WTC11 (cell line): ENCODE measurements around the gene FAM20C. TPM values are rescaled to one million over a fixed set of nuclear protein-coding genes. Genes with fewer than 3 reads are reported as not detected.

Experiments used
- ATAC-seq: fragments of 200-7000 bp; cut with Tn5 transposase; 2 replicates; pipeline ENCODE4 v1.10.0; 2021; ENCODE audit warnings: mild to moderate bottlenecking, moderate library complexity
- CTCF ChIA-PET: fragments of 300-600 bp; sonication (Branson Sonifier 250); formaldehyde crosslinking; loops from one replicate; lab custom pipeline; 2021; ENCODE audit warnings: antibody characterized with exemption; lab: Charles Lee
- POLR2A ChIA-PET: fragments of 350-600 bp; sonication (Branson Sonifier 250); formaldehyde crosslinking; loops from one replicate; lab custom pipeline; 2021; ENCODE audit warnings: antibody characterized with exemption; lab: Charles Lee
- DNase-seq: peaks from one replicate; pipeline ENCODE4 v3.0.0; 2021; ENCODE audit warnings: low spot score
- H3K27ac Mint-ChIP-seq: 2 replicates; pipeline ENCODE4 v1.8.0; 2021; ENCODE audit warnings: mixed read lengths
- H3K27me3 Mint-ChIP-seq: 2 replicates; pipeline ENCODE4 v1.8.0; 2021; ENCODE audit warnings: low read depth, mild to moderate bottlenecking, moderate library complexity, mixed read lengths
- H3K36me3 Mint-ChIP-seq: 2 replicates; pipeline ENCODE4 v1.8.0; 2021; ENCODE audit warnings: mixed read lengths
- H3K4me1 Mint-ChIP-seq: 2 replicates; pipeline ENCODE4 v1.8.0; 2022; ENCODE audit warnings: mixed read lengths
- H3K4me3 Mint-ChIP-seq: 2 replicates; pipeline ENCODE4 v1.8.0; 2021; ENCODE audit warnings: mild to moderate bottlenecking, moderate library complexity, mixed read lengths
- H3K9me3 Mint-ChIP-seq: 2 replicates; pipeline ENCODE4 v1.8.0; 2021; ENCODE audit warnings: mixed read lengths
- ELF4 ChIP-seq: sonication (generic); formaldehyde crosslinking; IDR thresholded peaks from 2 replicates; pipeline ENCODE4 v1.8.1; 2022; ENCODE audit warnings: low read depth, mild to moderate bottlenecking, moderate library complexity, missing genetic modification reagents
- ESRRA ChIP-seq: sonication (generic); formaldehyde crosslinking; IDR thresholded peaks from 2 replicates; pipeline ENCODE4 v1.8.1; 2022; ENCODE audit warnings: mild to moderate bottlenecking, missing genetic modification reagents, borderline replicate concordance
- FOXJ3 ChIP-seq: sonication (generic); formaldehyde crosslinking; IDR thresholded peaks from 2 replicates; pipeline ENCODE4 v1.9.0; 2021; ENCODE audit warnings: missing genetic modification reagents, mild to moderate bottlenecking, borderline replicate concordance
- GABPB1 ChIP-seq: sonication (generic); formaldehyde crosslinking; IDR thresholded peaks from 2 replicates; pipeline ENCODE4 v1.8.1; 2023; ENCODE audit warnings: mild to moderate bottlenecking, missing genetic modification reagents
- JAZF1 ChIP-seq: fragments of 250-450 bp; sonication (Bioruptor Pico); IDR thresholded peaks from 2 replicates; pipeline ENCODE4 v1.9.0; 2021; ENCODE audit warnings: moderate library complexity, mild to moderate bottlenecking, inconsistent platforms
- OVOL2 ChIP-seq: fragments of 250-450 bp; sonication (Bioruptor Pico); IDR thresholded peaks from 2 replicates; pipeline ENCODE4 v1.9.0; 2021; ENCODE audit warnings: mild to moderate bottlenecking, borderline replicate concordance
- PRRX2 ChIP-seq: fragments of 250-450 bp; sonication (Bioruptor Pico); IDR thresholded peaks from 2 replicates; pipeline ENCODE4 v1.8.0; 2021; ENCODE audit warnings: mild to moderate bottlenecking
- RELA ChIP-seq: sonication (generic); formaldehyde crosslinking; IDR thresholded peaks from 2 replicates; pipeline ENCODE4 v1.8.1; 2022; ENCODE audit warnings: missing genetic modification reagents, mild to moderate bottlenecking, borderline replicate concordance
- SMAD4 ChIP-seq: sonication (generic); formaldehyde crosslinking; IDR thresholded peaks from 2 replicates; pipeline ENCODE4 v1.8.0; 2022; ENCODE audit warnings: mild to moderate bottlenecking, missing genetic modification reagents
- TCF7 ChIP-seq: sonication (generic); formaldehyde crosslinking; IDR thresholded peaks from 2 replicates; pipeline ENCODE4 v1.8.0; 2022; ENCODE audit warnings: mild to moderate bottlenecking, low read depth, missing genetic modification reagents, moderate library complexity
- TEAD1 ChIP-seq: sonication (generic); formaldehyde crosslinking; IDR thresholded peaks from 2 replicates; pipeline ENCODE4 v1.8.0; 2022; ENCODE audit warnings: mild to moderate bottlenecking, missing genetic modification reagents
- TP53 ChIP-seq: sonication (generic); formaldehyde crosslinking; IDR thresholded peaks from 2 replicates; pipeline ENCODE4 v1.8.1; 2023; ENCODE audit warnings: mild to moderate bottlenecking, missing genetic modification reagents
- ZNF317 ChIP-seq: sonication (generic); formaldehyde crosslinking; IDR thresholded peaks from 2 replicates; pipeline ENCODE4 v1.8.1; 2023; ENCODE audit warnings: low read depth, mild to moderate bottlenecking, moderate library complexity, missing genetic modification reagents, borderline replicate concordance
- total RNA-seq: library from RNA; stranded (reverse); gene quantifications from 3 replicates; pipeline ENCODE4 v1.2.3, GENCODE V29; 2021
- TF ChIP-seq, protein P1 (sequence below): sonication (generic); formaldehyde crosslinking; IDR thresholded peaks from 2 replicates; pipeline ENCODE4 v1.8.1; 2022; ENCODE audit warnings: low read depth, missing genetic modification reagents, borderline replicate concordance
- TF ChIP-seq, protein P2 (sequence below): sonication (generic); formaldehyde crosslinking; conservative IDR thresholded peaks from 2 replicates; pipeline ENCODE4 v1.8.1; 2022; ENCODE audit warnings: mild to moderate bottlenecking, missing genetic modification reagents
- TF ChIP-seq, protein P3 (sequence below): fragments of 250-450 bp; sonication (Bioruptor Pico); IDR thresholded peaks from 2 replicates; pipeline ENCODE4 v1.8.0; 2021; ENCODE audit warnings: mild to moderate bottlenecking
- TF ChIP-seq, protein P4 (sequence below): sonication (generic); formaldehyde crosslinking; IDR thresholded peaks from 2 replicates; pipeline ENCODE4 v1.8.1; 2023; ENCODE audit warnings: mild to moderate bottlenecking, missing genetic modification reagents, borderline replicate concordance
- TF ChIP-seq, protein P5 (sequence below): sonication (generic); formaldehyde crosslinking; IDR thresholded peaks from 2 replicates; pipeline ENCODE4 v1.8.1; 2022; ENCODE audit warnings: mild to moderate bottlenecking, missing genetic modification reagents, moderate library complexity, borderline replicate concordance
- TF ChIP-seq, protein P6 (sequence below): sonication (generic); formaldehyde crosslinking; IDR thresholded peaks from 2 replicates; pipeline ENCODE4 v1.8.0; 2022; ENCODE audit warnings: mild to moderate bottlenecking, missing genetic modification reagents

The FAM20C gene
- total RNA-seq, 1 experiment from 2014 or later, result 64.9 TPM

DNA sequence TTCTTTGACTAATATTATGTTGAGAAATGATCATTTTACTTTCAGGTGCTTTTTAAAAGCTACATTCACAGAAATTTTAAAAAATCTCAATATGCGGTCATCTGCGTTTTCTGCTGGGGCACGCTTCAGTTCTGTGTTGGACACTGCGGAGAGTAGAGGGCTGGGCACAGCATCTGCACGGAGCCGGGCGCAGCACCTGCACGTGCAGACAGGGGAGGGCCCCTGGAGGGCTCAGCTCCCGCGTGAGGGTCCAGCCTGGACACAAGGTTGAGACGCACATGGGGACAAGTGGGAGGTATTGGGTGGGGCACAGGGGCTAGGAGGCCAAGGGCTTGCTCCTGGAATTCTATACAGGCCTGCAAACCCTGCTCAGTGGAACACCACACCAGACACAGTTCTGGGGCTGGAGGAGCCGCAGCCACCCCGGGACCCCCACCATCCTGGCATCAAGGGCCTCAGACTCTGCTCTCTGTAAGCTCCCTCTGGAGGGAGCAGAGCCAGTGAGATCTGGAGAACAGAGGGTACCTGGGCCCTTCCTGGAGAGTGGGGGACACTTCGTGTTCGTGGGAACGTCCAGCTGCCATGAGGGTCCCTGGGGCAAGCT, 20.4 kb upstream of the FAM20C start:
- Mint-ChIP-seq H3K4me3 (no peak overlapping the region), H3K27me3 (no peaks in the 10 kb centered on the region), H3K9me3 (no peaks in the 10 kb centered on the region), H3K36me3 (no peaks in the 10 kb centered on the region), H3K27ac (no peak overlapping the region; the same call in 1 of the 2 replicates), H3K4me1 (peaks cover 3% of the 10 kb centered on the region)
- ChIA-PET POLR2A (no interaction called here), CTCF (interaction anchor here (0.6 to 1.4 kb wide), 5 partner anchors 16 to 1540 kb away, joined by 3 to 6 read pairs (median 3); no protein-coding TSS in a partner anchor)
- DNase-seq, result no peak
- TF ChIP-seq, protein P1, sequence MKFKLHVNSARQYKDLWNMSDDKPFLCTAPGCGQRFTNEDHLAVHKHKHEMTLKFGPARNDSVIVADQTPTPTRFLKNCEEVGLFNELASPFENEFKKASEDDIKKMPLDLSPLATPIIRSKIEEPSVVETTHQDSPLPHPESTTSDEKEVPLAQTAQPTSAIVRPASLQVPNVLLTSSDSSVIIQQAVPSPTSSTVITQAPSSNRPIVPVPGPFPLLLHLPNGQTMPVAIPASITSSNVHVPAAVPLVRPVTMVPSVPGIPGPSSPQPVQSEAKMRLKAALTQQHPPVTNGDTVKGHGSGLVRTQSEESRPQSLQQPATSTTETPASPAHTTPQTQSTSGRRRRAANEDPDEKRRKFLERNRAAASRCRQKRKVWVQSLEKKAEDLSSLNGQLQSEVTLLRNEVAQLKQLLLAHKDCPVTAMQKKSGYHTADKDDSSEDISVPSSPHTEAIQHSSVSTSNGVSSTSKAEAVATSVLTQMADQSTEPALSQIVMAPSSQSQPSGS (CRISPR knock-in tag), result no peak
- TF ChIP-seq, protein P2, sequence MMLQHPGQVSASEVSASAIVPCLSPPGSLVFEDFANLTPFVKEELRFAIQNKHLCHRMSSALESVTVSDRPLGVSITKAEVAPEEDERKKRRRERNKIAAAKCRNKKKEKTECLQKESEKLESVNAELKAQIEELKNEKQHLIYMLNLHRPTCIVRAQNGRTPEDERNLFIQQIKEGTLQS (CRISPR knock-in tag), result no peak
- TF ChIP-seq JAZF1 (CRISPR knock-in tag) (no peak), OVOL2 (CRISPR knock-in tag) (no peak), ELF4 (CRISPR knock-in tag) (no peak), FOXJ3 (no peak), SMAD4 (CRISPR knock-in tag) (no peak), TP53 (CRISPR knock-in tag) (no peak), TCF7 (CRISPR knock-in tag) (no peak), GABPB1 (CRISPR knock-in tag) (no peak), ZNF317 (CRISPR knock-in tag) (no peak), RELA (no peak), ESRRA (no peak), PRRX2 (CRISPR knock-in tag) (no peak), TEAD1 (CRISPR knock-in tag) (no peak)
- TF ChIP-seq, protein P3, sequence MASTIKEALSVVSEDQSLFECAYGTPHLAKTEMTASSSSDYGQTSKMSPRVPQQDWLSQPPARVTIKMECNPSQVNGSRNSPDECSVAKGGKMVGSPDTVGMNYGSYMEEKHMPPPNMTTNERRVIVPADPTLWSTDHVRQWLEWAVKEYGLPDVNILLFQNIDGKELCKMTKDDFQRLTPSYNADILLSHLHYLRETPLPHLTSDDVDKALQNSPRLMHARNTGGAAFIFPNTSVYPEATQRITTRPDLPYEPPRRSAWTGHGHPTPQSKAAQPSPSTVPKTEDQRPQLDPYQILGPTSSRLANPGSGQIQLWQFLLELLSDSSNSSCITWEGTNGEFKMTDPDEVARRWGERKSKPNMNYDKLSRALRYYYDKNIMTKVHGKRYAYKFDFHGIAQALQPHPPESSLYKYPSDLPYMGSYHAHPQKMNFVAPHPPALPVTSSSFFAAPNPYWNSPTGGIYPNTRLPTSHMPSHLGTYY, result no peak
- TF ChIP-seq, protein P4, sequence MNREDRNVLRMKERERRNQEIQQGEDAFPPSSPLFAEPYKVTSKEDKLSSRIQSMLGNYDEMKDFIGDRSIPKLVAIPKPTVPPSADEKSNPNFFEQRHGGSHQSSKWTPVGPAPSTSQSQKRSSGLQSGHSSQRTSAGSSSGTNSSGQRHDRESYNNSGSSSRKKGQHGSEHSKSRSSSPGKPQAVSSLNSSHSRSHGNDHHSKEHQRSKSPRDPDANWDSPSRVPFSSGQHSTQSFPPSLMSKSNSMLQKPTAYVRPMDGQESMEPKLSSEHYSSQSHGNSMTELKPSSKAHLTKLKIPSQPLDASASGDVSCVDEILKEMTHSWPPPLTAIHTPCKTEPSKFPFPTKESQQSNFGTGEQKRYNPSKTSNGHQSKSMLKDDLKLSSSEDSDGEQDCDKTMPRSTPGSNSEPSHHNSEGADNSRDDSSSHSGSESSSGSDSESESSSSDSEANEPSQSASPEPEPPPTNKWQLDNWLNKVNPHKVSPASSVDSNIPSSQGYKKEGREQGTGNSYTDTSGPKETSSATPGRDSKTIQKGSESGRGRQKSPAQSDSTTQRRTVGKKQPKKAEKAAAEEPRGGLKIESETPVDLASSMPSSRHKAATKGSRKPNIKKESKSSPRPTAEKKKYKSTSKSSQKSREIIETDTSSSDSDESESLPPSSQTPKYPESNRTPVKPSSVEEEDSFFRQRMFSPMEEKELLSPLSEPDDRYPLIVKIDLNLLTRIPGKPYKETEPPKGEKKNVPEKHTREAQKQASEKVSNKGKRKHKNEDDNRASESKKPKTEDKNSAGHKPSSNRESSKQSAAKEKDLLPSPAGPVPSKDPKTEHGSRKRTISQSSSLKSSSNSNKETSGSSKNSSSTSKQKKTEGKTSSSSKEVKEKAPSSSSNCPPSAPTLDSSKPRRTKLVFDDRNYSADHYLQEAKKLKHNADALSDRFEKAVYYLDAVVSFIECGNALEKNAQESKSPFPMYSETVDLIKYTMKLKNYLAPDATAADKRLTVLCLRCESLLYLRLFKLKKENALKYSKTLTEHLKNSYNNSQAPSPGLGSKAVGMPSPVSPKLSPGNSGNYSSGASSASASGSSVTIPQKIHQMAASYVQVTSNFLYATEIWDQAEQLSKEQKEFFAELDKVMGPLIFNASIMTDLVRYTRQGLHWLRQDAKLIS, result no peak
- TF ChIP-seq, protein P5, sequence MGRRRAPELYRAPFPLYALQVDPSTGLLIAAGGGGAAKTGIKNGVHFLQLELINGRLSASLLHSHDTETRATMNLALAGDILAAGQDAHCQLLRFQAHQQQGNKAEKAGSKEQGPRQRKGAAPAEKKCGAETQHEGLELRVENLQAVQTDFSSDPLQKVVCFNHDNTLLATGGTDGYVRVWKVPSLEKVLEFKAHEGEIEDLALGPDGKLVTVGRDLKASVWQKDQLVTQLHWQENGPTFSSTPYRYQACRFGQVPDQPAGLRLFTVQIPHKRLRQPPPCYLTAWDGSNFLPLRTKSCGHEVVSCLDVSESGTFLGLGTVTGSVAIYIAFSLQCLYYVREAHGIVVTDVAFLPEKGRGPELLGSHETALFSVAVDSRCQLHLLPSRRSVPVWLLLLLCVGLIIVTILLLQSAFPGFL (CRISPR knock-in tag), result no peak
- TF ChIP-seq, protein P6, sequence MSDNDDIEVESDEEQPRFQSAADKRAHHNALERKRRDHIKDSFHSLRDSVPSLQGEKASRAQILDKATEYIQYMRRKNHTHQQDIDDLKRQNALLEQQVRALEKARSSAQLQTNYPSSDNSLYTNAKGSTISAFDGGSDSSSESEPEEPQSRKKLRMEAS (CRISPR knock-in tag), result no peak
- ATAC-seq, result no peak
